Psoas muscle (tissue), 8 donors: ENCODE data around the gene NUP160. TPM values are rescaled to one million over a fixed set of nuclear protein-coding genes. Genes with fewer than 3 reads are reported as not detected.
"Not testable (repeated sequence)": the region's sequence is repeated elsewhere in the genome, so short reads cannot be mapped to it uniquely, and the experiment has no call there.

Source experiments
- ATAC-seq, 4 donors: fragments of 200-7000 bp; cut with Tn5 transposase; one replicate each; pipeline ENCODE4 v1.9.1; 2020; ENCODE audit warnings: moderate library complexity in 3 of 4, mild to moderate bottlenecking in 2 of 4
- DNase-seq, 2 donors: peaks; one replicate each; pipeline ENCODE4 v3.0.0-alpha.2; 2020
- H3K27ac ChIP-seq: fragments of 200-600 bp; one replicate; pipeline ENCODE4 v1.8.0; 2022
- H3K27me3 ChIP-seq, 3 donors: fragments of 200-600 bp in 1 of 3; one replicate each; pipeline versions ENCODE4 v1.6.1 to v1.8.0; 2013 to 2022; ENCODE audit warnings: low read length in 2 of 3, mild to moderate bottlenecking in 2 of 3, moderate library complexity in 1 of 3; ENCODE audit not compliant: insufficient read depth in 3 of 3
- H3K36me3 ChIP-seq, 2 donors: fragments of 200-600 bp in 1 of 2; one replicate each; pipeline versions ENCODE4 v1.6.1 to v1.8.0; 2013 to 2022; ENCODE audit warnings: low read depth in 1 of 2, mild to moderate bottlenecking in 1 of 2, moderate library complexity in 1 of 2; ENCODE audit not compliant: insufficient read depth in 1 of 2
- H3K4me1 ChIP-seq: fragments of 200-600 bp; one replicate; pipeline ENCODE4 v1.8.0; 2022
- H3K4me3 ChIP-seq: fragments of 200-600 bp; one replicate; pipeline ENCODE4 v1.8.0; 2022; ENCODE audit warnings: mild to moderate bottlenecking
- H3K9me3 ChIP-seq: fragments of 200-600 bp; one replicate; pipeline ENCODE4 v1.8.0; 2022
- CTCF ChIP-seq: fragments of 200-600 bp; IDR thresholded peaks from one replicate; pipeline ENCODE4 v1.8.0; 2022; ENCODE audit warnings: antibody characterized with exemption
- WGBS, 3 donors: extraction: QIAGEN DNeasy Blood & Tissue Kit; methylation state at CpG; one replicate each; pipeline versions ENCODE4 v1.1.6 to v1.1.7; 2013; 5-methylcytosine and 5-hydroxymethylcytosine counted together
- intact Hi-C, 2 donors: fragments of 100-400 bp; cut with DNase I; formaldehyde crosslinking; loops; one replicate each; pipeline versions ENCODE4 v1.11.0 to v1.14.2; 2022
- polyA plus RNA-seq, 3 donors: library from polyadenylated mRNA; stranded (reverse); fragments of 200-250 nt; gene quantifications; one replicate each; pipeline ENCODE4 v1.2.3, GENCODE V29; 2013
- total RNA-seq, 4 donors: library from RNA; stranded (reverse); fragmentation: NEBNext Ultra II Directional in 2 of 4; extraction: Animal tissue kit (Norgen Biotek cat#: 25700) in 2 of 4; gene quantifications; one replicate each; pipeline versions ENCODE4 v1.2.1 to v1.2.4, GENCODE V29; 2021 to 2023
- donor health status: healthy with polysubstance abuse.
- donor health status: DM: no; HTN: no; CAD: no; lungs with moderate emphysema.
- donor health status: Bipolar disorder and iron deficiency.
- donor health status: healthy.
- donor health status: DM: yes; HTN: yes; CAD: no.
- donor health status: DM: no; HTN: no; CAD: no.
- donor health status: DM: no; HTN: no; CAD: no.
- donor health status: DM: yes; HTN: yes; CAD: no.

Gene NUP160
- total and polyA plus RNA-seq, 7 donors = 5.5 to 14.0 (median 11.3) TPM

- H3K4me1 ChIP-seq = peaks cover 2% of the 10 kb centered on the region
- H3K4me3 ChIP-seq = no peak overlapping the region
- H3K27ac ChIP-seq = no peak overlapping the region
- no peak for TF ChIP-seq CTCF
- peaks cover 5 to 43% of the 10 kb centered on the region in 2 donors for H3K36me3 ChIP-seq
- no peaks in the 10 kb centered on the region for H3K27me3 ChIP-seq
- intact Hi-C loops = no loop called here
- WGBS, 3 donors = 96% methylated on average over 3 of the region's 3 CpGs
- H3K9me3 ChIP-seq = no peaks in the 10 kb centered on the region
- ATAC-seq = no peak
- no peak for DNase-seq
These were observed 74.3 kb downstream of the NUP160 start for GRCh38 chr11:47773882-47774281.

- H3K27me3 ChIP-seq, H3K4me3 ChIP-seq, ATAC-seq, H3K27ac ChIP-seq, H3K36me3 ChIP-seq, H3K9me3 ChIP-seq, DNase-seq: not testable (repeated sequence)
- intact Hi-C loops = loop anchor here (5.0 kb wide), 1 partner anchor 127 kb away; the partner anchor contains the start of gene MTCH2 (in 2 of the 2)
- H3K4me1 ChIP-seq = peaks cover 17% of the 10 kb centered on the region
- 80 to 90% (median 85%) methylated on average over 14 of the region's 14 CpGs for WGBS, 3 donors
These were observed 78.6 kb downstream of the NUP160 start for GRCh38 chr11:47769556-47769955.

- 1 to 3% (median 2%) methylated on average over 12 of the region's 12 CpGs for WGBS, 3 donors
- peak; percentile 59 to 72 for DNase-seq
- Histone ChIP-seq H3K9me3 (no peaks in the 10 kb centered on the region), H3K4me3 (peak overlapping the region; percentile 86), H3K27me3 (no peaks in the 10 kb centered on the region), H3K27ac (peak overlapping the region; percentile 99), H3K36me3 (peaks cover 0 to 18% of the 10 kb centered on the region in 2 donors), H3K4me1 (peaks cover 17% of the 10 kb centered on the region)
- intact Hi-C loops = loop anchor here (5.0 kb wide), 1 partner anchor 126 kb away; the partner anchor contains the start of gene MTCH2 (in 2 of the 2)
- peak; percentile 47 to 68 (median 56) for ATAC-seq
- no peak for TF ChIP-seq CTCF
These were observed 80.0 kb downstream of the NUP160 start for GRCh38 chr11:47768101-47768612.

- ATAC-seq (peak; percentile 22 to 48 (median 38)), DNase-seq (peak; percentile 75 to 83)
- Histone ChIP-seq H3K4me1 (peaks cover 17% of the 10 kb centered on the region), H3K27ac (peak overlapping the region; percentile 99), H3K9me3 (no peaks in the 10 kb centered on the region), H3K27me3 (no peaks in the 10 kb centered on the region), H3K36me3 (peaks cover 0 to 33% of the 10 kb centered on the region in 2 donors), H3K4me3 (peak overlapping the region; percentile 86)
- no peak for TF ChIP-seq CTCF
- intact Hi-C loops = loop anchor here (5.0 kb wide), 1 partner anchor 124 kb away; the partner anchor contains the start of gene MTCH2 (in 2 of the 2)
- 0% methylated on average over 43 to 65 of the region's 65 CpGs for WGBS, 3 donors
These were observed 81.5 kb downstream of the NUP160 start for GRCh38 chr11:47766509-47767227.

GRCh38 chr11:47765086-47765485, 83.1 kb downstream of the NUP160 start:
- H3K36me3 ChIP-seq = peaks cover 0 to 48% of the 10 kb centered on the region in 2 donors
- DNase-seq = no peak
- H3K27ac ChIP-seq = no peak overlapping the region
- no peak for TF ChIP-seq CTCF
- H3K4me3 ChIP-seq = no peak overlapping the region
- WGBS, 3 donors = 72 to 81% (median 77%) methylated on average over 2 of the region's 2 CpGs
- no peaks in the 10 kb centered on the region for H3K9me3 ChIP-seq
- intact Hi-C loops = loop anchor here (5.0 kb wide), 1 partner anchor 123 kb away; the partner anchor contains the start of gene MTCH2 (in 2 of the 2)
- peaks cover 17% of the 10 kb centered on the region for H3K4me1 ChIP-seq
- H3K27me3 ChIP-seq = no peaks in the 10 kb centered on the region
- ATAC-seq = no peak

- H3K9me3 ChIP-seq, H3K27me3 ChIP-seq, H3K27ac ChIP-seq, H3K4me3 ChIP-seq, DNase-seq, ATAC-seq, intact Hi-C loops, H3K4me1 ChIP-seq: not testable (repeated sequence)
- peaks cover 0 to 91% of the 10 kb centered on the region in 2 donors for H3K36me3 ChIP-seq
- 72 to 89% (median 73%) methylated on average over 11 of the region's 11 CpGs for WGBS, 3 donors
These were observed 88.9 kb downstream of the NUP160 start for GRCh38 chr11:47759291-47759690.
